Transverse colon (tissue), 4 donors: ENCODE measurements around the gene BAAT. TPM values are rescaled to one million over a fixed set of nuclear protein-coding genes. Genes with fewer than 3 reads are reported as not detected.

Source experiments
- DNase-seq: peaks from one replicate; pipeline ENCODE4 v3.0.0-alpha.2; 2019
- H3K27ac ChIP-seq, 4 donors: fragments of 200-600 bp; sonication (generic); 2 replicates each; pipeline ENCODE4 v1.5.1; 2016 to 2018; ENCODE audit warnings: inconsistent platforms in 4 of 4
- H3K27me3 ChIP-seq: fragments of 200-600 bp; sonication (generic); 2 replicates; pipeline ENCODE4 v1.5.1; 2017; ENCODE audit warnings: inconsistent platforms
- H3K36me3 ChIP-seq, 4 donors: fragments of 200-600 bp; sonication (generic); 2 replicates each; pipeline ENCODE4 v1.5.1; 2017 to 2019; ENCODE audit warnings: inconsistent platforms in 4 of 4
- H3K4me1 ChIP-seq, 4 donors: fragments of 200-600 bp; sonication (generic); 2 replicates each; pipeline ENCODE4 v1.5.1; 2017 to 2020; ENCODE audit warnings: inconsistent platforms in 4 of 4
- H3K4me3 ChIP-seq, 4 donors: fragments of 200-600 bp; sonication (generic); 1 replicate in 1 of 4; 2 replicates in 3 of 4; pipeline versions ENCODE4 v1.5.1 to v1.6.1; 2017 to 2019; ENCODE audit warnings: inconsistent platforms in 4 of 4
- H3K9me3 ChIP-seq, 2 donors: fragments of 200-600 bp; sonication (generic); 2 replicates each; pipeline ENCODE4 v1.5.1; 2017 to 2019; ENCODE audit warnings: inconsistent platforms in 2 of 2
- CTCF ChIP-seq, 5 experiments: fragments of 200-600 bp in 3 of 5; fragments of 450-650 bp in 2 of 5; sonication (generic) in 3 of 5; IDR thresholded peaks; 1 replicate in 2 of 5; 2 replicates in 3 of 5; pipeline ENCODE4 v1.5.1; 2016 to 2017; ENCODE audit warnings: antibody characterized with exemption in 5 of 5, inconsistent platforms in 3 of 5, mild to moderate bottlenecking in 2 of 5, moderate library complexity in 1 of 5
- EP300 ChIP-seq: sonication (generic); formaldehyde crosslinking; IDR thresholded peaks from one replicate; pipeline ENCODE4 v1.6.1; 2017; ENCODE audit warnings: antibody characterized with exemption, low read depth
- POLR2A ChIP-seq: fragments of 450-650 bp; IDR thresholded peaks from one replicate; pipeline ENCODE4 v1.6.1; 2016; ENCODE audit warnings: antibody characterized with exemption, mild to moderate bottlenecking, moderate library complexity
- POLR2AphosphoS5 ChIP-seq, 3 donors: sonication (generic); formaldehyde crosslinking; IDR thresholded peaks; one replicate each; pipeline ENCODE4 v1.6.1; 2016; ENCODE audit warnings: antibody characterized with exemption in 3 of 3
- WGBS, 2 donors: methylation state at CpG; one replicate each; pipeline ENCODE4 v1.1.5; 2018; ENCODE audit warnings: low coverage in 1 of 2; 5-methylcytosine and 5-hydroxymethylcytosine counted together
- in situ Hi-C, 4 donors: fragments of 200-750 bp; cut with MboI; loops; one replicate each; pipeline versions ENCODE4 v1.15.0 to v1.15.1; 2017; ENCODE audit warnings: low sequenced_read_pairs in 3 of 4, low pct_ligation_motif_present in 1 of 4, low pct_unique_long_range_greater_than_20kb in 1 of 4
- intact Hi-C: fragments of 100-400 bp; cut with DNase I; formaldehyde crosslinking; loops from one replicate; pipeline ENCODE4 v1.15.1; 2023; ENCODE audit warnings: low total_unique reads
- total RNA-seq, 4 donors: library from RNA; depleted of rRNA; stranded (reverse); fragments of >200 nt; gene quantifications; one replicate each; pipeline ENCODE4 v1.1.0, GENCODE V29; 2016

BAAT gene
- total RNA-seq, 4 donors from 2014 or later = 0.14 TPM; not detected in 3

GRCh38 chr9:101326501-101326900 lies 58.3 kb downstream of the BAAT start:
- no peak for DNase-seq
- Histone ChIP-seq H3K27ac (no peak overlapping the region), H3K9me3 (no peaks in the 10 kb centered on the region), H3K27me3 (no peaks in the 10 kb centered on the region), H3K4me3 (no peak overlapping the region), H3K36me3 (no peaks in the 10 kb centered on the region), H3K4me1 (peaks cover 0 to 6% (median 0%) of the 10 kb centered on the region in 4 donors)
- WGBS, 2 donors = 76 to 88% methylated on average over 1 of the region's 1 CpG
- in situ Hi-C loops (no loop called here), intact Hi-C loops (no loop called here)
- no peak for TF ChIP-seq CTCF (IDR thresholded peaks at IDR 0.05)
- no peak for TF ChIP-seq POLR2AphosphoS5 (IDR thresholded peaks at IDR 0.05)
- TF ChIP-seq EP300 = no peak
- no peak for TF ChIP-seq POLR2A

GRCh38 chr9:101326035-101326434 lies 58.8 kb downstream of the BAAT start:
- Histone ChIP-seq H3K27ac (no peak overlapping the region), H3K4me1 (peaks cover 0 to 6% (median 0%) of the 10 kb centered on the region in 4 donors), H3K4me3 (no peak overlapping the region), H3K27me3 (no peaks in the 10 kb centered on the region), H3K9me3 (no peaks in the 10 kb centered on the region), H3K36me3 (no peaks in the 10 kb centered on the region)
- TF ChIP-seq CTCF (IDR thresholded peaks at IDR 0.05) (no peak), POLR2AphosphoS5 (IDR thresholded peaks at IDR 0.05) (no peak)
- in situ Hi-C loops = no loop called here
- intact Hi-C loops = no loop called here
- DNase-seq = no peak
- 38% methylated on average over 1 of the region's 1 CpG; no CpG with 5 or more reads in 1 of the 2 donors for WGBS, 2 donors

GRCh38 chr9:101325053-101325452 lies 59.8 kb downstream of the BAAT start:
- DNase-seq = no peak
- Histone ChIP-seq H3K36me3 (no peaks in the 10 kb centered on the region), H3K9me3 (no peaks in the 10 kb centered on the region), H3K27me3 (no peaks in the 10 kb centered on the region), H3K4me3 (no peak overlapping the region), H3K27ac (no peak overlapping the region), H3K4me1 (peaks cover 0 to 6% (median 0%) of the 10 kb centered on the region in 4 donors)
- in situ Hi-C loops = no loop called here
- intact Hi-C loops = no loop called here
- 33 to 55% methylated on average over 1 to 2 of the region's 2 CpGs for WGBS, 2 donors
- TF ChIP-seq POLR2A = no peak
- no peak for TF ChIP-seq EP300
- no peak for TF ChIP-seq CTCF (IDR thresholded peaks at IDR 0.05)

- Histone ChIP-seq H3K4me3 (no peak overlapping the region), H3K27ac (no peak overlapping the region), H3K27me3 (no peaks in the 10 kb centered on the region), H3K4me1 (peaks cover 0 to 6% (median 0%) of the 10 kb centered on the region in 4 donors), H3K36me3 (no peaks in the 10 kb centered on the region), H3K9me3 (no peaks in the 10 kb centered on the region)
- intact Hi-C loops (no loop called here), in situ Hi-C loops (loop anchor here in 3 of 4 donors (25.0 kb wide), 2 partner anchors 612 to 712 kb away; no protein-coding TSS in a partner anchor)
- TF ChIP-seq EP300 = no peak
- TF ChIP-seq POLR2A = no peak
- no peak for TF ChIP-seq POLR2AphosphoS5 (IDR thresholded peaks at IDR 0.05)
- TF ChIP-seq CTCF (IDR thresholded peaks at IDR 0.05) = no peak
- no peak for DNase-seq
- WGBS, 2 donors = 52 to 53% methylated on average over 3 of the region's 3 CpGs
These were observed 60.5 kb downstream of the BAAT start for GRCh38 chr9:101324245-101324804.
